Effector memory CD4-positive, alpha-beta T cell (primary cell): ENCODE data around the gene EDAR.

ENCODE experiments used
- DNase-seq, 3 donors: peaks; one replicate each; pipeline ENCODE4 v3.0.0-alpha.2; 2020
- H3K27ac ChIP-seq: 2 replicates; pipeline ENCODE4 v1.7.0; 2013; ENCODE audit warnings: mild to moderate bottlenecking, low read length, moderate library complexity; ENCODE audit not compliant: insufficient read depth, poor library complexity, severe bottlenecking
- H3K27me3 ChIP-seq: replicated peaks from 2 replicates; pipeline ENCODE4 v1.7.0; 2013; ENCODE audit warnings: mild to moderate bottlenecking, low read length; ENCODE audit not compliant: insufficient read depth, control insufficient read depth, poor library complexity, severe bottlenecking
- H3K36me3 ChIP-seq: 2 replicates; pipeline ENCODE4 v1.7.0; 2013; ENCODE audit warnings: mild to moderate bottlenecking, low read length, moderate library complexity; ENCODE audit not compliant: control insufficient read depth, insufficient read depth
- H3K4me1 ChIP-seq: 2 replicates; pipeline ENCODE4 v1.7.0; 2013; ENCODE audit warnings: low read length, mild to moderate bottlenecking; ENCODE audit not compliant: control insufficient read depth, insufficient read depth, poor library complexity, severe bottlenecking
- H3K4me3 ChIP-seq: 2 replicates; pipeline ENCODE4 v1.7.0; 2013; ENCODE audit warnings: low read length, low read depth, mild to moderate bottlenecking; ENCODE audit not compliant: insufficient read depth, poor library complexity, severe bottlenecking
- H3K9me3 ChIP-seq: 2 replicates; pipeline ENCODE4 v1.7.0; 2013; ENCODE audit warnings: mild to moderate bottlenecking, low read length, moderate library complexity; ENCODE audit not compliant: control insufficient read depth

EDAR gene

DNA sequence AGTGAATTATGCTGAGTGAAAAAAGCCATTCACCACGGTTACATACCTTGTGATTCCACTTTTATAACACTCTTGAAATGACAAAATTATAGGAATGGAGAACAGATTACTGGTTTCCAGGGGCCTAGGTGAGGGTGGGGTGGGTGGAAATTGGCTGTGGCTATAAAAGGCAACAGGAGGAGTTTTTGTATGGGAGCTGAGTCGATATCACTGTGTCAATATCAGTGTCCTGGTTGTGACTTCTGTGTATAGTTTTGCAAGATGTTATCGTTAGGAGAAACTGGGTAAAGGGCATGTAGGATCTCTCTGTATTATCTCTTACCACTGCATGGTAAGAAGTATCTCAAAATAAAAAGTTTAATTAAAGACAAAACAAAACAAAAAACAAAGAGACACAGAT lies 84.3 kb downstream of the EDAR start:
- no peaks in the 10 kb centered on the region for H3K36me3 ChIP-seq
- H3K27ac ChIP-seq: no peak overlapping the region
- H3K4me1 ChIP-seq: no peaks in the 10 kb centered on the region
- H3K9me3 ChIP-seq: no peaks in the 10 kb centered on the region
- no peaks in the 10 kb centered on the region for H3K27me3 ChIP-seq
- no peak for DNase-seq
- no peak overlapping the region for H3K4me3 ChIP-seq

DNA sequence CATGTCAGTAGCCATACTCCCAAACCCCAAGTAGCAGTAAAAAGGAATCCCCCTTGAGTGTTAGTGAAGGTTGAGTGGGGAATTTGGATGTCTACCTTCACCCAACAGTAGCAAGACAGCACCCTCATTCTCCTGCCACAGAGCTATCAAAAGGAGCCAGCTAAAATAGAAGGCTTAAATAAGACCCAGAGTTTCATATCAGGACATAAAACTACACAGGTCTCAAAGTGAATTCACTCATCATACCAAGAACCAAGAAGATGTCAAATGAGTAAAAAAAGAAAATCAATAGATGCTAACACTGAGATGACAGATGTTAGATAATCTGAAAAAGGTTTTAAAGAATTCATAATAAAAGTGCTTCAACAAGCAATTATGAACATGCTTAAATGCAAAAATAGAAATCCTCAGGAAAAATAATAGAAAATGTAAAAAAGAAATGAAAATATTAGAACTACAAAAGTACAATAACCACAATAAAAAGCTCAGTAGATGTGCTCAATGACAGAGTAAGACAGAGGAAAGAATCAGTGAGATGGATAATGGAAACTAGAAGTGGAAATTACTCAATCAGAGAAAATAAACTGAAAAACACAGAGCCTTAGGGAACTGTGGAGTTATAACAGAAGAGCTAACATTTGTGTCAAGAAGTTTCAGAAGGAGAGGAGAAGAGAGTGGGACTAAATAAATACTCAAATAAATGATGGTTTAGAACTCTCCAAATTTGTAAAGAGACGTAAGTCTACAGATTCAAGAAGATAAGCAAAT lies 90.5 kb downstream of the EDAR start:
- H3K36me3 ChIP-seq: peaks cover 5% of the 10 kb centered on the region
- H3K4me3 ChIP-seq: no peak overlapping the region
- H3K27me3 ChIP-seq: no peaks in the 10 kb centered on the region
- H3K27ac ChIP-seq: no peak overlapping the region
- H3K4me1 ChIP-seq: no peaks in the 10 kb centered on the region
- DNase-seq: no peak
- no peaks in the 10 kb centered on the region for H3K9me3 ChIP-seq

GRCh38 chr2:108896741-108897140 lies 92.3 kb downstream of the EDAR start:
- no peak for DNase-seq
- Histone ChIP-seq H3K4me3 (no peak overlapping the region), H3K4me1 (no peaks in the 10 kb centered on the region), H3K9me3 (no peaks in the 10 kb centered on the region), H3K27ac (no peak overlapping the region), H3K36me3 (peaks cover 5% of the 10 kb centered on the region), H3K27me3 (no peaks in the 10 kb centered on the region)

DNA sequence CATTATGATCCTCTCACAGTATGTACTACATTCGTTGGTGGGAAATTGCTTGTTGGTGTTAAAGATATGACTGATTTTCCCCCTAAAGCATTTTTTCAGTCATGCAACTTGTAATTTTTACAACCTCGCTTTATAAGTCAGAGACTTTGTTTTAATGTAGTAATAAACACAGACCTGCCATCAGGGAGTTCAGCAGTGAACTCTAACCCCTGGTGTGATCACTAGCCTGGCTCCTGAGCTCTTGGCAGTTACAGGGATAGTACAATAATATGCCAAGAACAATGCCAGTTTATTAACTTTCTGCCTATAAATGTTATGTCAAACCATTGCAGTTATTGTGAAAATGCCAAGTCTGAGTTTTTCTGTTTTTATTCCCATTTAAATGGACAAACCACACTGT lies 93.8 kb downstream of the EDAR start:
- H3K27ac ChIP-seq: no peak overlapping the region
- H3K36me3 ChIP-seq: peaks cover 5% of the 10 kb centered on the region
- no peak overlapping the region for H3K4me3 ChIP-seq
- peaks cover 4% of the 10 kb centered on the region for H3K9me3 ChIP-seq
- DNase-seq: no peak
- no peaks in the 10 kb centered on the region for H3K4me1 ChIP-seq
- H3K27me3 ChIP-seq: no peaks in the 10 kb centered on the region

- H3K4me1 ChIP-seq: no peaks in the 10 kb centered on the region
- H3K9me3 ChIP-seq: peaks cover 8% of the 10 kb centered on the region
- H3K27ac ChIP-seq: no peak overlapping the region
- H3K4me3 ChIP-seq: no peak overlapping the region
- no peaks in the 10 kb centered on the region for H3K27me3 ChIP-seq
- DNase-seq: no peak
- peaks cover 5% of the 10 kb centered on the region for H3K36me3 ChIP-seq
These were observed 94.3 kb downstream of the EDAR start for GRCh38 chr2:108894766-108895165.

GRCh38 chr2:108893277-108893676 lies 95.7 kb downstream of the EDAR start:
- DNase-seq: no peak
- Histone ChIP-seq H3K27me3 (no peaks in the 10 kb centered on the region), H3K9me3 (peaks cover 9% of the 10 kb centered on the region), H3K36me3 (peaks cover 5% of the 10 kb centered on the region), H3K27ac (no peak overlapping the region), H3K4me3 (no peak overlapping the region), H3K4me1 (no peaks in the 10 kb centered on the region)

DNA sequence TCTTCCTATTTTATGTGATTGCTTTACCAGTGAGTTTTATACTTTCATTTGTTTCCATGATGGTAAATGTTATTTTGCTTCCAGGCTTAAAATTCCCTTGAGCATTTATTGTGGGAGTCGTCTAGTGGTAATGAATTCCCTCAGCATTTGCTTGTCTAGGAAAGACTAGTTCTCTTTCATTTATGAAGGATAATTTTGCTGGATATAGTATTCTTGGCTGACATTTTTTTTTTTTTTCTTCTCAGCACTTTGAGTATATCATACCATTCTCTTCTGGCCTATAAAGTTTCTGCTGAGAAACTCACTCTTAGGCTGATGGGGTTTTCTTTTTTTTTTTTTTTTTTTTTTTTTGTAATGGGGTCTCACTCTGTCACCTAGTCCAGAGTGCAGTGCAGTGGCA lies 99.1 kb downstream of the EDAR start:
- no peak for DNase-seq
- Histone ChIP-seq H3K4me1 (no peaks in the 10 kb centered on the region), H3K27ac (no peak overlapping the region), H3K9me3 (peaks cover 9% of the 10 kb centered on the region), H3K4me3 (no peak overlapping the region), H3K27me3 (no peaks in the 10 kb centered on the region), H3K36me3 (no peaks in the 10 kb centered on the region)

GRCh38 chr2:108884619-108885018 lies 104.4 kb downstream of the EDAR start:
- H3K4me3 ChIP-seq: no peak overlapping the region
- no peaks in the 10 kb centered on the region for H3K9me3 ChIP-seq
- no peak for DNase-seq
- no peak overlapping the region for H3K27ac ChIP-seq
- no peaks in the 10 kb centered on the region for H3K4me1 ChIP-seq
- H3K27me3 ChIP-seq: no peaks in the 10 kb centered on the region
- H3K36me3 ChIP-seq: no peaks in the 10 kb centered on the region

DNA sequence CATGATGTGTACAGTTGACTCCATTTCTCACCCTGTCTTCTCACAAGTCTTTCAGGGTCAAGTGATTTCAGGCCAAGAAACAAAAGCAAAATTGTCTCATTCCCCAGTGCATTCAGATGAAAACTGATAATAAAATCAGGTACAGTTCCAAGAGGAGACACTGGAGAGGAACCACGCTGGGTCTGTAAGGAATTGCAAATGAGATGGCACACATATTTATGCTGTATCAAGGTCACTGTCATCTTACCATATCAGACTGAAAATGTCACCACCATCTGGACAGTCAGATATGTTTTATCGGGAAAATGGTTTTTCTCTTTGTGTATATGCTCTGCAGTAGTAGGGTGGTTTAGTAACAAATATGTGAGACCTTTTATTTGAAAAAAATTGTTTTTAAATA lies 110.7 kb downstream of the EDAR start:
- H3K4me1 ChIP-seq: no peaks in the 10 kb centered on the region
- H3K9me3 ChIP-seq: no peaks in the 10 kb centered on the region
- no peak overlapping the region for H3K27ac ChIP-seq
- no peak for DNase-seq
- H3K36me3 ChIP-seq: no peaks in the 10 kb centered on the region
- no peak overlapping the region for H3K4me3 ChIP-seq
- H3K27me3 ChIP-seq: no peaks in the 10 kb centered on the region

- no peaks in the 10 kb centered on the region for H3K4me1 ChIP-seq
- no peak overlapping the region for H3K27ac ChIP-seq
- DNase-seq: no peak
- no peaks in the 10 kb centered on the region for H3K36me3 ChIP-seq
- no peaks in the 10 kb centered on the region for H3K9me3 ChIP-seq
- no peak overlapping the region for H3K4me3 ChIP-seq
- H3K27me3 ChIP-seq: no peaks in the 10 kb centered on the region
These were observed 111.5 kb downstream of the EDAR start for GRCh38 chr2:108877506-108877905.
